ENCODE measurements around the gene OSBPL10. TPM values are rescaled to one million over a fixed set of nuclear protein-coding genes. Genes with fewer than 3 reads are reported as not detected.
"Not testable (repeated sequence)": the region's sequence is repeated elsewhere in the genome, so short reads cannot be mapped to it uniquely, and the experiment has no call there.

OSBPL10 gene
- total RNA-seq, 4 donors from 2014 or later = 12.5 to 38.3 (median 22.7) TPM

- H3K36me3 ChIP-seq = no peaks in the 10 kb centered on the region
- H3K4me3 ChIP-seq = no peak overlapping the region
- H3K27me3 ChIP-seq = no peaks in the 10 kb centered on the region
- H3K4me1 ChIP-seq = no peaks in the 10 kb centered on the region
- TF ChIP-seq, protein P1, sequence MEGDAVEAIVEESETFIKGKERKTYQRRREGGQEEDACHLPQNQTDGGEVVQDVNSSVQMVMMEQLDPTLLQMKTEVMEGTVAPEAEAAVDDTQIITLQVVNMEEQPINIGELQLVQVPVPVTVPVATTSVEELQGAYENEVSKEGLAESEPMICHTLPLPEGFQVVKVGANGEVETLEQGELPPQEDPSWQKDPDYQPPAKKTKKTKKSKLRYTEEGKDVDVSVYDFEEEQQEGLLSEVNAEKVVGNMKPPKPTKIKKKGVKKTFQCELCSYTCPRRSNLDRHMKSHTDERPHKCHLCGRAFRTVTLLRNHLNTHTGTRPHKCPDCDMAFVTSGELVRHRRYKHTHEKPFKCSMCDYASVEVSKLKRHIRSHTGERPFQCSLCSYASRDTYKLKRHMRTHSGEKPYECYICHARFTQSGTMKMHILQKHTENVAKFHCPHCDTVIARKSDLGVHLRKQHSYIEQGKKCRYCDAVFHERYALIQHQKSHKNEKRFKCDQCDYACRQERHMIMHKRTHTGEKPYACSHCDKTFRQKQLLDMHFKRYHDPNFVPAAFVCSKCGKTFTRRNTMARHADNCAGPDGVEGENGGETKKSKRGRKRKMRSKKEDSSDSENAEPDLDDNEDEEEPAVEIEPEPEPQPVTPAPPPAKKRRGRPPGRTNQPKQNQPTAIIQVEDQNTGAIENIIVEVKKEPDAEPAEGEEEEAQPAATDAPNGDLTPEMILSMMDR (IDR thresholded peaks at IDR 0.05) = no peak
- no peak for TF ChIP-seq POLR2AphosphoS5 (IDR thresholded peaks at IDR 0.05)
- TF ChIP-seq EP300 (IDR thresholded peaks at IDR 0.05) = no peak
- TF ChIP-seq POLR2A (IDR thresholded peaks at IDR 0.05) = no peak
- WGBS = 62% methylated on average over 1 of the region's 1 CpG
- H3K9me3 ChIP-seq = no peaks in the 10 kb centered on the region
- DNase-seq (ENCODE audit: low spot score in 2 of 2) = no peak
- no peak overlapping the region for H3K27ac ChIP-seq
Observed at GRCh38 chr3:31785734-31786133, 195.3 kb downstream of the OSBPL10 start.

GRCh38 chr3:31785286-31785685 is 195.8 kb downstream of the OSBPL10 start:
- H3K4me1 ChIP-seq = no peaks in the 10 kb centered on the region
- DNase-seq (ENCODE audit: low spot score in 2 of 2) = no peak
- H3K27ac ChIP-seq = no peak overlapping the region
- no peaks in the 10 kb centered on the region for H3K9me3 ChIP-seq
- 55% methylated on average over 7 of the region's 7 CpGs for WGBS
- H3K27me3 ChIP-seq = no peaks in the 10 kb centered on the region
- no peak for TF ChIP-seq EP300 (IDR thresholded peaks at IDR 0.05)
- TF ChIP-seq POLR2A (IDR thresholded peaks at IDR 0.05) = no peak
- TF ChIP-seq POLR2AphosphoS5 (IDR thresholded peaks at IDR 0.05) = no peak
- TF ChIP-seq, protein P1 (IDR thresholded peaks at IDR 0.05) = no peak
- no peak overlapping the region for H3K4me3 ChIP-seq
- H3K36me3 ChIP-seq = no peaks in the 10 kb centered on the region

DNA sequence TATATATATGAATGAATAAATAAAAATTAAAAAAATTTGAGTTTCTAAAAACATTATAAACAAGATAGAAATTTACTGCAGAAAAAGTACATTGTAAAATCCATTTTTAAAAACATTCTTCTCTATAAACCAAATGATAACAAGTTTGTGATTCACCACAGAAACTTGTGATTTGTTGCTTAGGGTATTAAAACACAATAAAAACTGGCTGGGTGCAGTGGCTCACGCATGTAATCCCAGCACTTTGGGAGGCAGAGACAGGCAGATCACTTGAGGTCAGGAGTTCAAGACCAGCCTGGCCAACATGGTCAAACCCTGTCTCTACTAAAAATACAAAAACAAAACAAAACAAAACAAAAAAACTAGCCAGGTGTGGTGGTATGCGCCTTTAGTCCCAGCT is 197.2 kb downstream of the OSBPL10 start:
- H3K27me3 ChIP-seq; DNase-seq (ENCODE audit: low spot score in 2 of 2); H3K9me3 ChIP-seq; H3K36me3 ChIP-seq; H3K4me3 ChIP-seq; H3K27ac ChIP-seq; H3K4me1 ChIP-seq: not testable (repeated sequence)
- 79% methylated on average over 2 of the region's 2 CpGs for WGBS

GRCh38 chr3:31782306-31782705 is 198.8 kb downstream of the OSBPL10 start:
- not testable (repeated sequence) for DNase-seq (ENCODE audit: low spot score in 2 of 2); H3K4me3 ChIP-seq; H3K27ac ChIP-seq; H3K36me3 ChIP-seq; H3K27me3 ChIP-seq; H3K9me3 ChIP-seq; H3K4me1 ChIP-seq
- 83% methylated on average over 1 of the region's 1 CpG for WGBS

- no peak for DNase-seq (ENCODE audit: low spot score in 2 of 2)
- Histone ChIP-seq H3K4me3 (no peak overlapping the region), H3K27me3 (no peaks in the 10 kb centered on the region), H3K36me3 (no peaks in the 10 kb centered on the region), H3K27ac (no peak overlapping the region), H3K9me3 (no peaks in the 10 kb centered on the region), H3K4me1 (no peaks in the 10 kb centered on the region)
- 41% methylated on average over 1 of the region's 1 CpG for WGBS
- TF ChIP-seq POLR2A (IDR thresholded peaks at IDR 0.05) (no peak), POLR2AphosphoS5 (IDR thresholded peaks at IDR 0.05) (no peak), EP300 (IDR thresholded peaks at IDR 0.05) (no peak)
- TF ChIP-seq, protein P1 (IDR thresholded peaks at IDR 0.05) = no peak
Observed at GRCh38 chr3:31779514-31779913, 201.5 kb downstream of the OSBPL10 start.

- no peak overlapping the region for H3K4me3 ChIP-seq
- H3K27me3 ChIP-seq = no peaks in the 10 kb centered on the region
- H3K27ac ChIP-seq = no peak overlapping the region
- TF ChIP-seq POLR2AphosphoS5 (IDR thresholded peaks at IDR 0.05) = no peak
- TF ChIP-seq, protein P1 (IDR thresholded peaks at IDR 0.05) = no peak
- no peak for TF ChIP-seq EP300 (IDR thresholded peaks at IDR 0.05)
- no peaks in the 10 kb centered on the region for H3K9me3 ChIP-seq
- H3K36me3 ChIP-seq = no peaks in the 10 kb centered on the region
- no peak for DNase-seq (ENCODE audit: low spot score in 2 of 2)
- H3K4me1 ChIP-seq = no peaks in the 10 kb centered on the region
Observed at GRCh38 chr3:31777887-31778286, 203.2 kb downstream of the OSBPL10 start.
